Measurements from ENCODE around the gene F13A1.

The F13A1 gene

DNA sequence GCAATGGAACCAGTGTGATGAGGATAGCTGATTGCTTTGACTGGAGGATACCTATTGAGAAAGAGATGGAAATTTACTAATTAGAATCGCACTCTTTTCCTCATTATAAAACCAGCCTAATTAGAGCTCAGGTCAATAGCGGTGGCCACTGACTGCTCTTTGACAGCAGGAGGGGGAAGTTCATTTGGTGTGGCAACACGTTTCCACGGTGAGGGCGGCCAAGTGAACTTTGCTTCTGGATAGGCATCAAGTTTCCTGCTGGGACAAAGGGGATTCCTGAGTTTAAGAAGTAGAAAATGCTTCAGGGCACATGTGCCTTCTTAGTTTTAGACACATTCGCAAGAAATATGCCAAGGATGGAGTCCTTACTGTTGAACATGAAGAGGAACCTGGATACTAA is 168.4 kb downstream of the F13A1 start:
- Histone ChIP-seq H3K36me3 (ENCODE audit: low read depth) (no peaks in the 10 kb centered on the region), H3K27me3 (ENCODE audit: insufficient read depth, poor library complexity, severe bottlenecking) (peaks cover 15% of the 10 kb centered on the region), H3K9me3 (ENCODE audit: severe bottlenecking) (no peaks in the 10 kb centered on the region), H3K27ac (ENCODE audit: poor library complexity, severe bottlenecking) (no peak overlapping the region), H3K4me1 (ENCODE audit: insufficient read depth, poor library complexity, severe bottlenecking) (no peaks in the 10 kb centered on the region), H3K4me3 (ENCODE audit: severe bottlenecking) (no peak overlapping the region)
- no peak for DNase-seq (ENCODE audit: low spot score)
- no peak for TF ChIP-seq CTCF (IDR thresholded peaks at IDR 0.05; ENCODE audit: poor library complexity, severe bottlenecking)
- no peak for ATAC-seq (ENCODE audit: low read depth)

- H3K36me3 ChIP-seq (ENCODE audit: low read depth): no peaks in the 10 kb centered on the region
- no peak for TF ChIP-seq CTCF (IDR thresholded peaks at IDR 0.05; ENCODE audit: poor library complexity, severe bottlenecking)
- no peak for ATAC-seq (ENCODE audit: low read depth)
- no peaks in the 10 kb centered on the region for H3K4me1 ChIP-seq (ENCODE audit: insufficient read depth, poor library complexity, severe bottlenecking)
- no peaks in the 10 kb centered on the region for H3K9me3 ChIP-seq (ENCODE audit: severe bottlenecking)
- H3K27me3 ChIP-seq (ENCODE audit: insufficient read depth, poor library complexity, severe bottlenecking): peaks cover 10% of the 10 kb centered on the region
- no peak overlapping the region for H3K27ac ChIP-seq (ENCODE audit: poor library complexity, severe bottlenecking)
- DNase-seq (ENCODE audit: low spot score): no peak
- H3K4me3 ChIP-seq (ENCODE audit: severe bottlenecking): no peak overlapping the region
These were observed 172.2 kb downstream of the F13A1 start for GRCh38 chr6:6148192-6148815.

GRCh38 chr6:6131492-6132109 is 188.9 kb downstream of the F13A1 start:
- H3K27me3 ChIP-seq (ENCODE audit: insufficient read depth, poor library complexity, severe bottlenecking): peaks cover 11% of the 10 kb centered on the region
- no peak overlapping the region for H3K27ac ChIP-seq (ENCODE audit: poor library complexity, severe bottlenecking)
- no peaks in the 10 kb centered on the region for H3K9me3 ChIP-seq (ENCODE audit: severe bottlenecking)
- H3K4me1 ChIP-seq (ENCODE audit: insufficient read depth, poor library complexity, severe bottlenecking): no peaks in the 10 kb centered on the region
- H3K36me3 ChIP-seq (ENCODE audit: low read depth): no peaks in the 10 kb centered on the region
- ATAC-seq (ENCODE audit: low read depth) (no peak), DNase-seq (ENCODE audit: low spot score) (no peak)
- no peak overlapping the region for H3K4me3 ChIP-seq (ENCODE audit: severe bottlenecking)
- TF ChIP-seq CTCF (IDR thresholded peaks at IDR 0.05; ENCODE audit: poor library complexity, severe bottlenecking): peak; percentile 25

DNA sequence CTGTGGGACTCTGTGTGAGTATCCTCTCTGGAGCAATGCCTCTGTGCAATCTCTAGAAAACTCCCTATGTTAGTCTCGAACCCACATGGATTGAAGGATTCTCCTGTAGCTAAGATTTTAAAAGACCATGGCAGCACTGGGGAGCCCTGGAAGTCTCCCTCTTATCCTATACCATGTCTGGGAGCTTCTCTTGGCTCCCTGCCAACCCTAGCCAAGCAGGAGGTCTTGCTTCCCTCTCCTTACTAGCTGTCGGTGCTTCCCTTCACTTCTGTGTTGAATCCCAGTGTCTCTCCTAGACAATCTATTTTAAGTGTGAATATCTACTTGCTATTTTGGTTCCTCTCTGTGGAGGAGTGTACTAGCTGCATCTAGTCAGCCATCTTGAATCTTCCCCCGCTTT is 195.0 kb downstream of the F13A1 start:
- no peaks in the 10 kb centered on the region for H3K9me3 ChIP-seq (ENCODE audit: severe bottlenecking)
- no peak overlapping the region for H3K27ac ChIP-seq (ENCODE audit: poor library complexity, severe bottlenecking)
- H3K4me1 ChIP-seq (ENCODE audit: insufficient read depth, poor library complexity, severe bottlenecking): no peaks in the 10 kb centered on the region
- TF ChIP-seq CTCF (IDR thresholded peaks at IDR 0.05; ENCODE audit: poor library complexity, severe bottlenecking): no peak
- no peak for DNase-seq (ENCODE audit: low spot score)
- H3K4me3 ChIP-seq (ENCODE audit: severe bottlenecking): no peak overlapping the region
- peaks cover 9% of the 10 kb centered on the region for H3K27me3 ChIP-seq (ENCODE audit: insufficient read depth, poor library complexity, severe bottlenecking)
- no peak for ATAC-seq (ENCODE audit: low read depth)
- H3K36me3 ChIP-seq (ENCODE audit: low read depth): no peaks in the 10 kb centered on the region

DNA sequence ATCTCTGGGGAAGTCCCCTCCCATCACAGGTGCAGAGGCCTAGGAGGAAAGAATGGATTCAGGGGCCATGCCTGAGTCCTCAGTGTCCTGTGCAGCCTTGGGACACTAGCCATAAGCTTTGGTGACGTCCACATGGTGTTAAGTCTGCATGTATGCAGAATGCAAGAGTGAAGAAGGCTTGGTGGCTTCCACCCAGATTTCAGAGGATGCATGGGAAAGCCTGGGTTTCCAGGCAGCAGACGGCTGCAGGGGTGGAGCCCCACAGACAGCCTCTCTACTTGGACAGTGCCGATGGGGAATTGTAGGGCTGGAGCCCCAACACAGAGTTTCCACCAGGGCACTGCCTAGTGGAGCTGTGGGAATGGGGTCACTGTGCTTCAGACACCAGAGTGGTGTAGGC is 196.7 kb downstream of the F13A1 start:
- TF ChIP-seq CTCF (IDR thresholded peaks at IDR 0.05; ENCODE audit: poor library complexity, severe bottlenecking): no peak
- Histone ChIP-seq H3K36me3 (ENCODE audit: low read depth) (no peaks in the 10 kb centered on the region), H3K4me1 (ENCODE audit: insufficient read depth, poor library complexity, severe bottlenecking) (no peaks in the 10 kb centered on the region), H3K27ac (ENCODE audit: poor library complexity, severe bottlenecking) (no peak overlapping the region), H3K27me3 (ENCODE audit: insufficient read depth, poor library complexity, severe bottlenecking) (peaks cover 4% of the 10 kb centered on the region), H3K4me3 (ENCODE audit: severe bottlenecking) (no peak overlapping the region), H3K9me3 (ENCODE audit: severe bottlenecking) (no peaks in the 10 kb centered on the region)
- no peak for ATAC-seq (ENCODE audit: low read depth)
- no peak for DNase-seq (ENCODE audit: low spot score)

Measured in RWPE2 (cell line).